HG02798 (cell line): ENCODE data around the gene CEMIP.
"Not testable (repeated sequence)": the region's sequence is repeated elsewhere in the genome, so short reads cannot be mapped to it uniquely, and the experiment has no call there.

Experiments
- ATAC-seq: cut with Tn5 transposase; IDR thresholded peaks from one replicate; pipeline ENCODE4 v1.9.1; 2021; ENCODE audit warnings: mild to moderate bottlenecking; ENCODE audit not compliant: unreplicated experiment, poor library complexity

The CEMIP gene

DNA sequence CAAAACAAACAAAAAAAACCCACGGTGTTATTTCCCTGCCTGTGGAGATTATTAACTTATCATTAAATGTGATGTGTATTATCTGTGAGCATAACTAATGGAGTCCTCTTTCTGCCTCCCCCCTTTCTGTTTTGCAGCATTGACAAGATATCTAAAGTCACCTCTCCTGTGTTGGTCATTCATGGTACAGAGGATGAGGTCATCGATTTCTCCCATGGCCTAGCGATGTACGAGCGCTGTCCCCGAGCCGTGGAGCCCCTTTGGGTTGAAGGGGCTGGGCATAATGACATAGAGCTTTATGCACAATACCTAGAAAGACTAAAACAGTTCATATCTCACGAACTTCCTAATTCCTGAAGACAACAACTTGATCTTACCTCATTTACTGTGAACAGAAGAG lies 25.2 kb upstream of the CEMIP start:
- ATAC-seq: no peak

- ATAC-seq: no peak
Measured at GRCh38 chr15:80755885-80756284, 23.3 kb upstream of the CEMIP start.

- ATAC-seq: no peak
Measured at GRCh38 chr15:80758130-80758745, 20.9 kb upstream of the CEMIP start.

DNA sequence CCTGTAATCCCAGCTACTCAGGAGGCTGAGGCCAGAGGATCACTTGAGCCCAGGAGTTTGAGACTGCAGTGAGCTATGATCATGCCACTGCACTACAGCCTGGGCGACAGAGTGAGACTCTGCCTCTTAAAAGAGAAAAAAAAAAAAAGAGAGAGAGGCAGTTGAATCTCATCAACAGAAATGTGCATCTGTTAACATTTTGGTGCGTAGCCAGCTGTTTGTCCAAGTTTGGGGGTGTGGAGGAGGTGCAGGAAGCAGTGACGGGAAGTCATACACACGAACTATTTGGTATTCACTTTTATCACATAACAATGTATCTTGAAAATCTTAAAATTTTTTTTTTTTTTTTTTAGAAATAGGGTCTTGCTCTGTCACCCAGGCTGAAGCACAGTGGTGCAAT lies 18.2 kb upstream of the CEMIP start:
- no peak for ATAC-seq

GRCh38 chr15:80761754-80762153 lies 17.4 kb upstream of the CEMIP start:
- ATAC-seq: no peak

- not testable (repeated sequence) for ATAC-seq
Measured at GRCh38 chr15:80763235-80763634, 15.9 kb upstream of the CEMIP start.

DNA sequence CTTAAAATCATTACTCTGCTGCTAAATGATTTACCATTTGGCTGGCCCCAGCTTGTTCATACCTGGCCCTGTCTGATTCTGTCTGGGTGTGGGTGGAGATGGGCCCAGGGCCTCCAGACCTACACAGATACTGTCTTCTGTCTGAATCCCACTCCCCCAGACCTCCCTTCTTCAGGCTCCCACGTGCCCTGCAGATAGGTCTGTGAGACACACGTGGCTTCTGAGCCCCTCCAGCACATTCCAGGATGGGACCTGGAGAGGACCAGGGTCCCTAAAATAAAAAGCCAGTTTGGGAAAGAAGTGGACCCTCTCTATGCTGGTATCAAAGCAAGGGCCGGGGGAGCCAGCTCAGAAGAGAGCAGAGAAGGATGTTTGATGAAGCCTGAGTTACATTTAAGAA lies 14.6 kb upstream of the CEMIP start:
- ATAC-seq: no peak

- no peak for ATAC-seq
Measured at GRCh38 chr15:80766275-80766674, 12.9 kb upstream of the CEMIP start.

- ATAC-seq: no peak
Measured at GRCh38 chr15:80768158-80768557, 11.0 kb upstream of the CEMIP start.

DNA sequence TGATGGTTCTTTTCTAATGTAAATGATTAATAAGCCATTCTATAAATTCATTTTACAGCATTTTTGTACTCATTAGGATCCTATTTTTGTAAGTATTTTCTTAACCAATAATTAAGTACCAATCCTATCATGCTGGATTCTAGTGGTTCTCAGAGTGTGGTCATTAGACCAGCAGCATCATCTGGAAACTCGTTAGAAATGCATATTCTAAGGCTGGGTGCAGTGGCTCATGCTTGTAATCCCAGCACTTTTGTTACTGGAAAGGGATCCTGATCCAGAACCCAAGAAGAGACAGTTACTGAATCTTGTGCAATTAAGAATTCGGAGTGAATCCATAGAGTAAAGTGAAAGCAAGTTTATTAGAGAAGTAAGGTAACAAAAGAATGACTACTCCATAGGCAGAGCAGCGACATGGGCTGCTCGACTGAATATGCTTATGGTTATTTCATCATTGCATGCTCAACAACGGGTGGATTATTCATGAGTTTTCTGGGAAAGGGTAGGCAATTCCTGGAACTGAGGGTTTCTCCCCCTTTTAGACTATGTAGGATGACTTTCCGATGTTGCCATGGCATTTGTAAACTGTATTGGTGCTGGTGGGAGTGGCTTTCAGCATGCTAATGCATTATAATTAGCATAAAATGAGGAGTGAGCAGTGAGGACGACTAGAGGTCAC lies 9.9 kb upstream of the CEMIP start:
- no peak for ATAC-seq

DNA sequence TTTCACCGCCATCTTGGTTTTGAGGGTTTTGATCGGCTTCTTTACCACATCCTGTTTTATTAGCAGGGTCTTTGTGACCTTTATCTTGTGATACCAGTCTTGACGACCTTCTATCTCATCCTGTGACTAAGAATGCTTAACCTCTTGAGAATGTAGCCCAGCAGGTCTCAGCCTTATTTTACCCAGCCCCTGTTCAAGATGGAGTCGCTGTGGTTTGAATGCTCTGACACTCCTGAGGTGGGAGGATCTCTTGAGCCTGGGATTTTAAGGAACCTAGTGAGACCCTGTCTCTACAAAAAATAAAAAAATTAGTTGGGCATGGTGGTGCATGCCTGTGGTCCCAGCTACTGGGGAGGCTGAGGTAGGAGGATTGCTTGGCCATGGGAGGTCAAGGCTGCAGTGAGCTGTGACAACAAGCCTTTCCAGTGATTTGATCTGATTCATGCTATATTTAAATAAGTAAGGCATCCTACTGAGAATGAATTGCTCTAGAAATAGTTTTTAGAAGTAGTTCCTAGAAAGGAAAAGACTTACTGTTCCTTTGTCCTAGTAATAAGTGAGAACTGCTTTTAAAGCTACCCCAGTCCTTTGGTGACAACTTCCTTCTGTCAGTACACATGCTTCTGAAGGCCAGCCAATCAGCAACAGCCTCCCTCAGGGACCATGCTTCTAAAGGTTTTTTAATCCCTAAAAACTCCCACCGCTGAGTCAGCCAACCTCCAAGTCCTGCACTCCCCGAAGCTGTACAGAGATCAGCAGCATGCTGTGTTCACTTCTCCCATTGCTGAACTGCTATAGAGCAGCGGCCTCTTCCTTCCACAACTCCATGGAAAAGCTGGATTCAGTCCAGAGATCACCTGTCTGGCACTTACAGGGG lies 9.1 kb upstream of the CEMIP start:
- ATAC-seq: no peak

DNA sequence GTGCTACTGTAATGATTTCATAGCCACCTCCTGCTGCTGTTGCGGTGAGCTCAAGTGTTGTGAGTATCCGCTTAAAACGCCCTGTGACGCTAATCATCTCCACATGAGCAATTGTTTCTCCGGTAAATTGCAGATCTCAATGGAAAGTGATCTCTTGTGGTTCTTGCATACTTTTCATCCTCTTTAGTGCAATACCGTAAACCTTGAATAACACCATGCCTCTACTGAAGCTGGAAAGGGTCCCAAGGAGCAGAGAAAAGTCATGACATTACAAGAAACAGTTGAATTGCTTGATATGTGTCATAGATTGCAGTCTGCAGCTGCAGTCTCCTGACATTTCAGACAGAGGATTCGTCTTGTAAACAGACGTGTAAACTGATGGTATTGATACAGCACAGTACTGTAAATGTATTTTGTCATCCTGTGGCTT lies 6.0 kb upstream of the CEMIP start:
- no peak for ATAC-seq

DNA sequence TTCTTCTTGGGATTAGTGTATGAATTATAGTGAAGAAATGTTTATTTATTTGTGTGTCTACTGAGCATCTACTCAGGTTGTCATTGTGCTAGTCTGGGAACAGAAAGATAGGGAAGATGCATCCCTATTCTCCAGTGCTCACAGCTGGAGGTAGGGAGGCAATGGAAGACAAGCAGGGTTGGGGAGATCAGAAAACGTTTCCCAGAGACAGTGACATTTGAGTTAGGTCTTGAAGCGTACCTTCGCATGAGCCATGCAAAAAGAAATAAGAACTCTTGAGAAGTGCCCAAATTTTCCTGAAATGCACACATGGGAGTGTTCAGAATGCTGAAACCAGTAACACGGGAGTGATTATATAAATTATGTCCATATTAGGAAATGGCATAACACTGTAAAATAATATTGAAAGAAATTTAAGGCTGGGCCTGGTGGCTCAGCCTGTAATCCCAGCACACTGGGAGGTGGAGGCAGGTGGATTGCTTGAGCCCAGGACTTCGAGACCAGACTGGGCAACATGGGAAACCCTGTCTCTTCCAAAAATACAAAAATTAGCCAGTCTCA lies 5.3 kb upstream of the CEMIP start:
- ATAC-seq: no peak

GRCh38 chr15:80774486-80774885 lies 4.7 kb upstream of the CEMIP start:
- ATAC-seq: no peak

DNA sequence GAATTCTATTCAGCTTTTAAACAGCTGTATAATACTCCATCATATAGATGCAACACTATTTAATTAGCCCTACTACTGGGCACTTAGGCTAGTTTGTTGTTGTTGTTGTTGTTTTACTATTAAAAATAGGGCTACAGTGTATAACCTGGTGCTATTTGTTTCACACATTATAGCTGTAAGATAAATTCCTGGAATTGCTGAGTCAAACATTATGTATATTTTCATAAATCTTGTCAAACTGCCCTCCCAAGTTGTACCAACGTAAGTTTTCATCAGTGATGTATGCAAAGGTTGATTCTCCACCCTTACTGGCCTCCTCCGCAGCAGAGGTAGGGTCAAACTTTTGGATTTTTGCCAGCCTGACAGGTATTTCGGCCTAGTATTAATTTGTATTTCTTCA lies 3.8 kb upstream of the CEMIP start:
- no peak for ATAC-seq

- no peak for ATAC-seq
Measured at GRCh38 chr15:80776420-80777045, 2.6 kb upstream of the CEMIP start.

DNA sequence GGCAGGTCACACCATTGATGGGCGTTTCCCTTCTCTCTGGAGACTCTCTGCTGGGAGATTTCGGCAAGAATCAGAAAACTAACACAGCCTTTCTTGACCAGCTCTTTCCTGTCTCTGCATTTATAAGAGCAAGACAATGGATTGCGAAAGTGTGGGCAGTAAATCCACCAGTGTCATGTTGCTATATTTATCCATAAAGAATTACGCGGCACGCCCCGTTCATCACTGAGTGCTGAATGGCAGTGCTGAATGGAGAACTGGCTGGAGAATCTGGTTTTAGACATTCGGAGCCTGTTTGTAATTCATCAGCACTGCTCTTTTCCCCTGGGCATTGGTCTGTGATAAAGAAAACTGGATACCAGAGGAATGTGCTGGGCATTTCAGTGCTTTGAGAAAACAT lies 2.0 kb upstream of the CEMIP start:
- no peak for ATAC-seq

- no peak for ATAC-seq
Measured at GRCh38 chr15:80777826-80778620, 1.1 kb upstream of the CEMIP start.

DNA sequence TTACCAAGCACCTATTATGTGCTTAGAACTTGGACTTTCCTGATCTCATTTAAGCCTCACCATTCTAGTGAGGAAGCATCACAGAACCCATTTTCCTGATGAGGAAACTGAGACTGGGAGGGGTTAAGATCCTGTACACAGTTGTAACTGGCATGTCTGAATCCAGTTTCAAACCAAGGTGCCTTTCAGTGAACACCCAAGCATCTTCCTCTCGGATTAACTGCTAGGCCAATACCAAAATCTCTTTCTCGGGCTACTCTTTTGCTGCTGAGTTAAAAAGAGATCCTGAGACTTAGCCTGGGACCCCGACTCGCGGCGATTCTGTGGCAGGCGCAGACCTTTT lies 578 bp upstream of the CEMIP start:
- no peak for ATAC-seq
